A549 treated with CORT108297 at 1 μM for 4 hours (cell line): ENCODE measurements around the gene SLC39A7. TPM values are rescaled to one million over a fixed set of nuclear protein-coding genes. Genes with fewer than 3 reads are reported as not detected.

ENCODE experiments used
- total RNA-seq: library from RNA; stranded (reverse); fragments of 200-300 nt; extraction: Qiagen RNA extraction; gene quantifications from 5 replicates; pipeline ENCODE4 v1.2.3, GENCODE V29; 2022

The SLC39A7 gene
- total RNA-seq, result 111 to 117 TPM (median 113 TPM) in 5 replicates

DNA sequence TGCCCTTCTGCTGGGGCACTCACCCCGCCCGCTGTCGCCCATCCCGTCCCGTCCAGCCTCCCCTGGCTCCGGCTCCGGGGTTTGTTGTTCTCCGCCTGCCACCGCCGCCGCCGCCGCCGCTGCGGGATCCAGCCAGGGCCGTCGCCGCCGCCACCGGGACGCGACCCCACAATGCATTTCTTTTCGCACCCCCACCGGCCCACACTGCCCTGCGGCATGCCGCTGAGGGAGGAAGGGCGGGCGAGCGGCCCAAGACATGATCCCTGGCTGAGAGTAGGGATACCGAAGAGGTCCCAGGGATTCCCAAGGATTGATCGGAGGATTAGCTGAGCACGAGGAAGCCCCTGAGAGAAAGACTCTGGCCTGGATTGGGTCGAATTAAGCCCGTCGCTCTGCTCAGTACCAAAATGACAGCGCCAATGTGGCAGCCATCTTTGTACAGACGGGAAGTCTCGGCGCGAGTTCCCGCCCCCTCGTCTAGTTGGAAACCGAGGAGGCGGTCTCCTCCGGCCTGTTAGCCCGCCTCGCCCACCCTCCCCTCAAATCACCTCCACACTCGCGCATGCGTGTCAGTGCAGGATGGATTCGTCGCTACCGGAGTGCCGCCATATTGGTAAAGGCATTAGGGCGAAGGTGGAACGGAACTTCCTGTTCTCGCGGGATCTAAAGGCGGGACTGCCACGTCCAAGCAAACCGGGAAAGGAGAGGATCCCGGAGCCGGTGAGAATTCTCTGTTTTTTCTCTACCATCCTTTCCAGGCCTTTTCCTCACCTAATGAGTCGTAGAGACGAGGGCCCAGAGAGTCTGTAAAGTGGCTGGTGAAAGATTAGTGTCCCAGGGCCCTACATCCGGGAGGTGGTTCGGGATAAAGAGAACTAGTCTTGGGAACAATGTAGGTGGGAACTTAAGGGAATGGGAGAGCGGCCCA lies at the start of gene SLC39A7, which contains the start of gene RXRB:
Gene SLC39A7 (plus strand): TSS at position 649 of the 928 bp plus-strand sequence. CDS start 379 bp downstream, outside the sequence.
Gene RXRB (minus strand): TSS at position 447 of the 928 bp plus-strand sequence. CDS start 189 bp downstream, at position 258.

DNA sequence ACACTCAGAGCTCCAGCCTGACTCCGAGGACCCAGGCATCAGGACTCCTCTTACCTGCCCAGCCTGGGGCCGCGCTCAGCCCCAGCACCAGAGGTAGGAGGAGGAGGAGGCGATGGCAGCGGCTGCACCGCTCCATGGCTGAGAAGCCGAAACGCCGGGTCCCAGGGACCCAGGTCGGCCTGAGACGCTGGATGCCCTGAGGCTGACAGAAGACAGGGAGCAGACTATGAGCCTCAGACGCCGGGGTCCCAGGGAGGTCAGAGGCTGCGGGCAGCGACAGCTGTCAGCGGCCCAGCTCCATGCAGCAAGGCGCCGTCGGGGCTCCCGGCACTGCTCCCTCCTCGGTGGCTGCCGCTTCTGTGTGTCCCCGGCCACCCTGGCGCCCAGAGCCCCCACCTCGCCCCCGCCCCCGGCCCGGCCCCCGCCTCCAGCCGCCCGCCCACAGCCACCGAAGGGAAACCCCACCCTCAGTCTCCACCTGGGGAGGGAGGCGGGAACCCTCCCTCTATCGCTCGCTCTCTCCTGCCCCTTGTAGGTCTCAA lies 8.5 kb upstream of the SLC39A7 start, which contains the start of gene COL11A2:
Gene COL11A2 (minus strand): TSS at position 363 of the 542 bp plus-strand sequence. CDS start 227 bp downstream, at position 136.

DNA sequence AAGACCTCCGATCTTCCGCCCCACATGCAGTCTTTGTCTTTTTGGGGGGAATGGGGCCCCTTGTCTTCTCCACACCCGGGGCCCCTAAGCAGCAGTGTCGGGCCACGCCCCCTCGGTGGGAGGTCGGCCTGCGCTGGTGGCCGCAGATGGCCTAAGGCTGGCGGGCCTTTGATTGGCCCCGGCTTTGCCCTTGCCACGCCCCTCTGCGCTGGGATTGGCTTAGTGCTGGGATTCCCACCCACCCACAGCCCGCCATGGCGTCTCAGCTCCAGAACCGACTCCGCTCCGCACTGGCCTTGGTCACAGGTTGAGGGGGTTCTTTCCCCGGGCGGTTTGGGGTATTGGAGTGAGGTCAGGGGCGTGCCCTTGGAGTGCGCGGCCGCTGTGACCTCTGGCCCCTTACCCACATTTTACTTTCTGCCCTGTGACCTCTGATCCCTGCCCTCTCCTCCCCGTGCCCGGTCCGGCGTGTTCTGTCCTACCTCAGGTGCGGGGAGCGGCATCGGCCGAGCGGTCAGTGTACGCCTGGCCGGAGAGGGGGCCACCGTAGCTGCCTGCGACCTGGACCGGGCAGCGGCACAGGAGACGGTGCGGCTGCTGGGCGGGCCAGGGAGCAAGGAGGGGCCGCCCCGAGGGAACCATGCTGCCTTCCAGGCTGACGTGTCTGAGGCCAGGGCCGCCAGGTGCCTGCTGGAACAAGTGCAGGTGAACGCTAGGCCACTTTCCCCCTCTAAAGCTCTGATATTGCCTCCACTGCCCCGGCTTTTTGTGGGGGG lies 3.9 kb downstream of the SLC39A7 start, which contains the start of gene HSD17B8:
Gene HSD17B8 (plus strand): TSS at position 241 of the 776 bp plus-strand sequence. CDS start 14 bp downstream, at position 255.

DNA sequence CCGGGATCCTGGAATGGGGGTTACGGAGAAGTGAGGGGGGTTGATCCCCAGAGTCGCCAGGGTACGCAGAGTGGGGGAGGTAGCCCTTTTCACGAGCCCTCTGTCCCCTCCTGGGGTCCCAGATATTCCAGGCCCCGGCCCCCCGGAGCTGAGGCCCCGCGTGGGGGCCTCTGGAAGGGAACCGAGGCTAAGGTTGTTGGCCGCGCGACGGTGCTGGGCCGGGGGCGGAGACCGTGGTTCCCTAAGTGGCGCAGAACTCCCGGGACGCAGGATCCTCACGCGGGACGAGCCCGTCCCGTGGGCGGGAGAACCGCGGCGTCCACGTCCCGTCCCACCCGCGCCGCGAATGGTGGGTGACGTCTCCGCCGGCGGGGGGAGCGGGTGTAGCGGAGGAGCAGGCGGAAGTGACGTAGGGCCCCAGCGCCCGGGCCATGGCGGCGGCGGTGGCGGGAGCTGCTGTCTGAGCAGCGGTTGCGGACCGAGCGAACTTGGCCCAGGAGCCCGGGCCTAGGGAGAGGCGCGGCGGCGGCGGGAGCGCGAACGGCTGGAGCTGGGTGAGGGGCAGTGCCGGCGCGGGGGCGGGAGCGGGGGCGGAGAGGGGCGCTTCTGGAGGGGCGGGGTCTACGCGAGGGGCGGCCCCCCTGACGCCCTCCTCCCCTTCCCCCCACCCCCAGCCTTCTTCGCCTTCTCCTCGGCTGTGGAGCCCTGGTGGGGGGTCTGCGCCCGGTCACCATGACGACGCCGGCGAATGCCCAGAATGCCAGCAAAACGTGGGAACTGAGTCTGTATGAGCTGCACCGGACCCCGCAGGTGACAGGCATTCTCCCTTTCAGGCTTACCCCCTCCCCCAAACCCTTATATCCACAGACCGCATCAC lies 7.7 kb downstream of the SLC39A7 start, which contains the start of gene RING1:
Gene RING1 (plus strand): TSS at position 410 of the 877 bp plus-strand sequence. CDS start 323 bp downstream, at position 733.

Other genes starting within 250 kb of the SLC39A7 start
- 2.4 to 3.6 TPM (median 2.7 TPM) in 5 replicates for gene HLA-DMA, start 247.8 kb upstream of the SLC39A7 start, total RNA-seq
- 121 to 148 TPM (median 126 TPM) in 5 replicates for gene BRD2, start 232.3 kb upstream of the SLC39A7 start, total RNA-seq
- 0.14 TPM in 1 of 5 replicates, not detected in the others for gene HLA-DOA, start 191.3 kb upstream of the SLC39A7 start, total RNA-seq
- 0.05 to 0.22 TPM in 2 of 5 replicates, not detected in the others for gene HLA-DPA1, start 127.2 kb upstream of the SLC39A7 start, total RNA-seq
- not detected in 5 replicates for gene HLA-DPB1, start 124.9 kb upstream of the SLC39A7 start, total RNA-seq
- gene COL11A2, start 8.4 kb upstream of the SLC39A7 start, total RNA-seq, result 0.52 to 1.2 TPM (median 0.92 TPM) in 5 replicates
- 18.0 to 24.0 TPM (median 21.6 TPM) in 5 replicates for gene RXRB, start 202 bp upstream of the SLC39A7 start, total RNA-seq
- 12.9 to 17.5 TPM (median 16.9 TPM) in 5 replicates for gene HSD17B8, start 3.8 kb downstream of the SLC39A7 start, total RNA-seq
- 19.3 to 27.2 TPM (median 25.7 TPM) in 5 replicates for gene RING1, start 7.6 kb downstream of the SLC39A7 start, total RNA-seq
- gene VPS52, start 71.0 kb downstream of the SLC39A7 start, total RNA-seq, result 14.1 to 20.3 TPM (median 17.1 TPM) in 5 replicates
- 2,485 to 2,639 TPM (median 2,575 TPM) in 5 replicates for gene RPS18, start 71.2 kb downstream of the SLC39A7 start, total RNA-seq
- 0.42 to 0.93 TPM (median 0.72 TPM) in 5 replicates for gene B3GALT4, start 76.3 kb downstream of the SLC39A7 start, total RNA-seq
- gene WDR46, start 88.4 kb downstream of the SLC39A7 start, total RNA-seq, result 55.2 to 60.7 TPM (median 56.9 TPM) in 5 replicates
- gene PFDN6, start 88.7 kb downstream of the SLC39A7 start, total RNA-seq, result 98.0 to 128 TPM (median 112 TPM) in 5 replicates
- 11.1 to 16.5 TPM (median 15.2 TPM) in 5 replicates for gene RGL2, start 98.1 kb downstream of the SLC39A7 start, total RNA-seq
- 39.1 to 43.3 TPM (median 40.3 TPM) in 5 replicates for gene TAPBP, start 113.2 kb downstream of the SLC39A7 start, total RNA-seq
- gene ZBTB22, start 116.9 kb downstream of the SLC39A7 start, total RNA-seq, result 2.3 to 4.3 TPM (median 4.1 TPM) in 5 replicates
- gene DAXX, start 122.1 kb downstream of the SLC39A7 start, total RNA-seq, result 34.7 to 45.1 TPM (median 36.7 TPM) in 5 replicates
- 41.3 to 47.9 TPM (median 45.8 TPM) in 5 replicates for gene KIFC1, start 191.0 kb downstream of the SLC39A7 start, total RNA-seq
- 12.9 to 20.5 TPM (median 18.7 TPM) in 5 replicates for gene PHF1, start 210.1 kb downstream of the SLC39A7 start, total RNA-seq
- 179 to 238 TPM (median 212 TPM) in 5 replicates for gene CUTA, start 217.2 kb downstream of the SLC39A7 start, total RNA-seq
- gene SYNGAP1, start 219.2 kb downstream of the SLC39A7 start, total RNA-seq, result 3.2 to 6.4 TPM (median 5.2 TPM) in 5 replicates